Hepatocyte (in vitro differentiated cells): ENCODE results near the gene C3orf22.

Source experiments
- CTCF ChIP-seq: fragments of 200-600 bp; sonication (generic); IDR thresholded peaks from 2 replicates; pipeline ENCODE4 v1.5.1; 2016; ENCODE audit warnings: antibody characterized with exemption, mild to moderate bottlenecking; ENCODE audit not compliant: poor library complexity
- EZH2phosphoT487 ChIP-seq: fragments of 200-600 bp; sonication (generic); IDR thresholded peaks from one replicate; pipeline ENCODE4 v1.6.1; 2018; ENCODE audit warnings: antibody characterized with exemption, mild to moderate bottlenecking, low read depth, moderate library complexity; ENCODE audit not compliant: unreplicated experiment, severe bottlenecking

- TF ChIP-seq CTCF = no peak
- TF ChIP-seq EZH2phosphoT487 = no peak
Observed at GRCh38 chr3:126581569-126581968, 22.8 kb upstream of the C3orf22 start.
